GM04504 (cell line): ENCODE data around the gene GDE1.

ENCODE experiments used
- DNase-seq: peaks from one replicate; pipeline ENCODE4 v3.0.0-alpha.2; 2012; ENCODE audit warnings: low read depth

GDE1 gene

DNA sequence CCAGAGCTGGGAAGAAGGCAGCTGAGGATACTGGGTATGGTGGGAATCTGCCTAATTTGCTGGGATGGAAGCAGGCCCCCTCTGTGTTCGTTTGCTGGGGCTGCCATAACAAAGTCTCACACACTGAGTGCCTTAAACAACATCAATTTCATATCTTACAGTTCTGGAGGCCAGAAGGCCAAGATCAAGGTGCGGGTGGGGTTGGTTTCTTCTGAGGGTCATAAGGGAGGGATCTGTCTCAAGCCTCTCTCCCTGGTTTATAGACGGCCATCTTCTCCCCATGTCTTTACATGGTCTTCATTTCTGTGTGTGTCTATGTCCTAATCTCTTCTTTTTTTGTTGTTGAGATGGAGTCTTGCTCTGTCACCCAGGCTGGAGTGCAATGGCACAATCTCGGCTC is 35.8 kb downstream of the GDE1 start:
- no peak for DNase-seq

DNA sequence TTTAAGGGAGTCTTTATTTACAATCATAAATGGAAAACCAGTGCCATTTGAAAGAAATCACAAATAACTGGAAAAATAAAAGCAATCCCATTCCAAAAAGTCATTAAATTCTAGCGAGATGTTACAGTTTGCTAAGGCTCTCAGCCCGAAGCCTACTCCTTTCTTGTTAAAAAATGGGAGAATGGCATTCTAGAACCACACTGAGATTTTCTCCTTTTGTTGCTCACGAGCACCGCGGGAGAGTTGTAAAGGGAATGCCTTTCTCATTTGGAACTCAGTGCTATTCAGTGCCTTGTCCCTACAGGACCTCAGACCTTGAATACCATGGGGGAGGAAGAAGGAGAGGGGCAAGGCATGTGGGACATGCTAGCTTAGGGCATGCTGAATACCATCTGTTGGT is 36.3 kb downstream of the GDE1 start:
- no peak for DNase-seq

DNA sequence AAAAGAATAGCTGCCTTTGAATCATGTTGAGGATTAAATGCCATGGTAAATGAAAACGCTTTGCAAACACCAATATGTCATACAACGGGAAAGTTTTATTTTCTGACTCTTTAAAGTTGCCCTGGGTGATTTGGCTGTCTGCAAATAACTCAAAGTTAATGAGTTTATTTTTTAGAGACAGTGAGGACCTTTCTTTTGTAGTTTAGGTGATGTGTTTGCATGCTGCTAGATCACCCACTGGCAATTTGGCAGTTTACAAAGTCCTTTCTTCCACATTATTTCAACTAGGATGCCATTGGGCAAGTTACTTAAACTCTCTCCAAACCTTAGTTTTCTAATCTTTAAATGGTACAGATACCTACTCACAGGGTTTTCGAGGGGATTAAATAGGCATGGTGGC is 37.8 kb downstream of the GDE1 start:
- DNase-seq = no peak

DNA sequence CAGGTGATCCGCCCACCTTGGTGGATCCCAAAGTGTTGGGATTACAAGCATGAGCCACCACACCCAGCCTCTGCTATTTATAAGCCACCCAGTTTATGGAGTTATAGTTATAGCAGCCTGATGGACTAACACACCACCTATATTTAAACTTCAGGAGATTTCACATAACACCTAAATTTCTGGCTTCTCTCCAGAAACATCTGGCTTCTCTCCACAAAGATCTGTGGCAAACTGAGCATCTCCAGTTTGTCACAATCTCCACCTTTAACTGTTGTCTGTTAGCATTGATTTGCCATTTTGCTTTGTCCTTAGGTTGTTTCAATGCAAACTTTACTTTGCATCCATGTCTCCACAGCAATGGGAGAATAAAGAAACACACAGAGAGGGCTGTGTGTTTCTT is 39.6 kb downstream of the GDE1 start:
- no peak for DNase-seq

DNA sequence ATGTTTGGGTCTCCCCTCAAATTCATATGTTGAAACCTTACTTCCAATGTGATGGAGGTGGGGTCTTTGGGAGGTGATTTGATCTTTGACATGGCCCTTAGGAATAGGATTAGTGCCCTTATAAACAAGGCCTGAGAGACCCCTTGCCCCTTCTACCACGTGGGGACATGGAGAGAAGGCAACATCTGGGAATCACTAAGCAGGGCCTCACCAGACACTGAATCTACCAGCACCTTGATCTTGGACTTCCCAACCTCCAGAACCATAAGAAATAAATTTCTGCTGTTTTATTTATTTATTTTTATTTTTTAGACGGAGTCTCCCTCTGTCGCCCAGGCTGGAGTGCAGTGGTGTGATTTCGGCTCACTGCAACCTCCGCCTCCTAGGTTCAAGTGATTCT is 40.1 kb downstream of the GDE1 start:
- no peak for DNase-seq

GRCh38 chr16:19481296-19481695 is 40.6 kb downstream of the GDE1 start:
- no peak for DNase-seq

- no peak for DNase-seq
Observed at GRCh38 chr16:19479302-19479721, 42.6 kb downstream of the GDE1 start.

DNA sequence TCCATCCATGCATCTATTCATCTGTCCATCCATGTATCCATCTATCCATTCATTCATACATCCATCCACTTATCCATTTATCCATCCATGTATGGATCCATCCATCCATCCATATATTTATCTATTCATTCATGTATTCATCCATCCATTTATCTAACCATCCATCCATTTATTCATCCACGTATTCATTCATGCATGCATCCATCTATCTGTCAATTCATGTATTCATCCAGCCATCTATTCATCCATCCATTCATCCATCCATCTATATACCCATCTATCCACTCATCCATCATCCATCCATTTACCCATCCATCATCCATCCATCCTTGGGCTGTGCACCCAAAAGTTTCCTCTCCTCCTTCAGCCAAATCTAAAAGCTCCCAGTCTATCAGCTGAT is 43.4 kb downstream of the GDE1 start:
- no peak for DNase-seq

GRCh38 chr16:19474617-19475016 is 47.3 kb downstream of the GDE1 start:
- DNase-seq = no peak

- DNase-seq = no peak
Observed at GRCh38 chr16:19472482-19472881, 49.4 kb downstream of the GDE1 start.

DNA sequence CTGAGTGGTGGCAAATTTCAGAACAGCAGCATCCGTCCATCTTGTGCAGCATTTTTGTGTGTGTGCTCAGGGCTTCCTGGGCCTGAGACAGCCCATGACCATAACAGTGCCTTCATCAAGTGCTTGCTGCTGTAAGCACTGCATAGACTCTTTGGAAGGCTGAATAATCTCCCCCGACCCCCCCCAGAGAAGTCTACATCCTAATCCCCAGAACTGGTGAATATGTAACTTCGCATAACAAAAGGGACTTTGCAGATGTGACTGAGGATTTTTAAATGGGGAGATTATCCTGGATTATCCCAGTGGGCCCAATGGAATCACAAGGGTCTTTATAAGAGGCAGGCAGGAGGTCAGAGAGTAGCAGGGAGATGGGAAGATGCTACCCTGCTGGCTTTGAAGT is 53.6 kb downstream of the GDE1 start:
- no peak for DNase-seq

DNA sequence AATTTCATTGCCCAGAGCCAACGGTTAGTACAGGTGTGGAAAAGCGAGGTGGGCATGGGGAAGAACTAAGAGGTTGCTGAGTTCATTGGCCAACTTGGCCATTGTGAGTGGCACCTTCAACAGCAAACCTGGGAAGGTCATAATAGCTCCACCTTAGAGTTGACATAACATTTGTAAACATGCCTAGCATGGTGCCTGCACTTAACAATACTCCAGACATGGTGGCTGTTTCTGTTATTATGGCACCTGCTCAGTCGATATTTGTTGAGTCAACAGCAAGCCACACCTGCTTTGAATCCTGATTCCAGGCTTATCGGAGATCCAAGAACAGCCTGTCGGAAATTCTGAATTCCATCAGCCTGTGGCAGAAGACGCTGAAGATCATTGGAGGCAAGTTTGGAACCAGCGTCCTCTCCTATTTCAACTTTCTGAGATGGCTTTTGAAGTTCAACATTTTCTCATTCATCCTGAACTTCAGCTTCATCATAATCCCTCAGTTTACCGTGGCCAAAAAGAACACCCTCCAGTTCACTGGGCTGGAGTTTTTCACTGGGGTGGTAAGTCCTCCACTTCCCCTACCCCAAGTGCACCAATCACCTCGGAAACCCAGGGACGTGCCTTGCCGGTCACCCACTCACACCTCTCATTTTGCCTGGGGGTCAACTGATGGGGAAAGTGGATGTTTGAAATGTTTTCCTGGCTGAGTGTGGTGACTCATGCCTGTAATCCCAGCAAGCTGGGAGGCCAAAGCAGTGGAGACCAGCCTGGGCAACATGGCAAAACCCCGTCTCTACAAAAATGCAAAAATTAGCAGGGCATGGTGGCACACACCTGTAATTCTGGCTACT is 58.2 kb downstream of the GDE1 start:
- DNase-seq = no peak

DNA sequence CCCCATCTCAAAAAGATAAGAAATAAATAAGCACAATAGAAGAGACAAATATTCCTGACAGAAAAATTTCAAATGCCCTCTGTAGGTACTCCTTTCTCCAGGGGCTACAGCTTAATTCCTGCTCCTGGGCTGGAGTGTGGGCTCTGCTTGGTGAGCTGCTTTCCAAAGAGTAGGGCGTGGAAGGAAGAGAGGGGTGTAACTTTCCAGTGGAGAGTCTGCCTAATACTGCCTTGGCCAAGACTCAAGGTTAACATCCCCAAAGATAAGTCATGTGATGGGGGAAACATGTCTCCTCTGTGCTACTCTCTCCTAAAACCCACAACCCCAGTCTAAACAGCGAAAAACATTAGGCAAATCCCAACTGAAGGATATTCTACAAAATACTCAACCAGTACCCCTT is 61.5 kb downstream of the GDE1 start:
- no peak for DNase-seq

- no peak for DNase-seq
Observed at GRCh38 chr16:19458722-19459379, 63.0 kb downstream of the GDE1 start.
